ENCODE results near the gene NCSTN. TPM values are rescaled to one million over a fixed set of nuclear protein-coding genes. Genes with fewer than 3 reads are reported as not detected.

NCSTN gene
- total RNA-seq, 1 experiment from 2014 or later: 67.8 TPM

DNA sequence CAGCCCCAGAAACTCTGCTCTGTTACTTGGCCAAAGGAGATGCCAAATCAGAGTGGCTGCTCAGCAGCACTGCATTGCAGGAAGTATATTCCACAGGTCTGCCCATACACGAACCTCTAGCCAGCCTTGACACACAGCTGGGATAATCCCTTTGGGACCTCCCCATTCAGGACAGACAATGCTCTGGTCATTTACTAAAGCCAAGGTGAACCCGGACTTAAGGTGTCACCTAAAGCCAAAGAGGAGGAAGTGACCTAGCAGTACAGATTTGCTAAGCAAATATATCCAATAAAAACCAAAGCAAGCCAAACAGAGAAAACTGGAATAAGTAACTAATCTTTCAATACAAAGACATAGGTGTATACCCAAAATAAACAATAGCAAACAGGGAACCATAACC is 27.8 kb upstream of the NCSTN start:
- Histone ChIP-seq H3T11ph (ENCODE audit: low read length) (no peak overlapping the region), H3K79me2 (ENCODE audit: insufficient read depth, low read length) (no peaks in the 10 kb centered on the region), H3K9ac (ENCODE audit: extremely low read depth, insufficient read length, low read length) (no peak overlapping the region), H2AK5ac (ENCODE audit: insufficient read length, low read length) (no peak overlapping the region), H2BK120ac (ENCODE audit: low read depth, low read length, poor library complexity, severe bottlenecking) (no peak overlapping the region), H2BK12ac (ENCODE audit: insufficient read length, low read depth, low read length) (no peak overlapping the region), H4K20me1 (ENCODE audit: control insufficient read depth, insufficient read depth, insufficient read length) (no peaks in the 10 kb centered on the region), H3K79me1 (ENCODE audit: insufficient read depth, low read depth, low read length, poor library complexity, severe bottlenecking) (no peaks in the 10 kb centered on the region), H2AFZ (ENCODE audit: low read length) (no peak overlapping the region), H3K27ac (ENCODE audit: insufficient read length, low read depth, low read length) (no peak overlapping the region), H3K56ac (ENCODE audit: insufficient read length, low read depth, low read length) (no peak overlapping the region), H3K4me2 (ENCODE audit: insufficient read depth, insufficient read length, low read length) (no peak overlapping the region), H2BK5ac (ENCODE audit: insufficient read length, low read length) (no peak overlapping the region), H3K4me1 (ENCODE audit: insufficient read depth, low read length) (no peaks in the 10 kb centered on the region), H3K4ac (ENCODE audit: low read depth, low read length) (no peak overlapping the region), H3K23me2 (ENCODE audit: insufficient read length, low read depth, low read length, poor library complexity, severe bottlenecking) (no peaks in the 10 kb centered on the region), H3K23ac (ENCODE audit: insufficient read length, low read depth, low read length) (no peak overlapping the region), H4K5ac (ENCODE audit: insufficient read length, low read depth, low read length) (no peak overlapping the region), H2BK15ac (ENCODE audit: low read depth, low read length) (no peak overlapping the region), H3K9me3 (ENCODE audit: control insufficient read depth, low read depth, low read length) (no peaks in the 10 kb centered on the region), H3K14ac (ENCODE audit: insufficient read depth, low read length) (no peak overlapping the region), H3K18ac (ENCODE audit: insufficient read length, low read depth, low read length) (no peak overlapping the region), H3K27me3 (ENCODE audit: insufficient read depth, low read length) (no peaks in the 10 kb centered on the region), H4K8ac (replicated peaks; ENCODE audit: insufficient read length, low read depth, low read length) (no peak overlapping the region), H2BK20ac (ENCODE audit: low read depth, low read length, poor library complexity, severe bottlenecking) (no peak overlapping the region), H4K91ac (ENCODE audit: insufficient read length, low read depth, low read length) (no peak overlapping the region)
- Mint-ChIP-seq H3K27ac (peak overlapping the region in 1 of 3 experiments; percentile 74; a peak in 2 of 7 replicates), H3K36me3 (ENCODE audit: insufficient read depth in 1 of 3, low read depth in 3 of 3) (peaks cover 57 to 86% (median 83%) of the 10 kb centered on the region in 3 experiments), H3K9me3 (no peaks in the 10 kb centered on the region; a peak in 1 of 5 replicates), H3K27me3 (ENCODE audit: low read depth) (no peaks in the 10 kb centered on the region), H3K4me1 (no peaks in the 10 kb centered on the region), H3K4me3 (no peak overlapping the region)
- TF ChIP-seq, protein P1, sequence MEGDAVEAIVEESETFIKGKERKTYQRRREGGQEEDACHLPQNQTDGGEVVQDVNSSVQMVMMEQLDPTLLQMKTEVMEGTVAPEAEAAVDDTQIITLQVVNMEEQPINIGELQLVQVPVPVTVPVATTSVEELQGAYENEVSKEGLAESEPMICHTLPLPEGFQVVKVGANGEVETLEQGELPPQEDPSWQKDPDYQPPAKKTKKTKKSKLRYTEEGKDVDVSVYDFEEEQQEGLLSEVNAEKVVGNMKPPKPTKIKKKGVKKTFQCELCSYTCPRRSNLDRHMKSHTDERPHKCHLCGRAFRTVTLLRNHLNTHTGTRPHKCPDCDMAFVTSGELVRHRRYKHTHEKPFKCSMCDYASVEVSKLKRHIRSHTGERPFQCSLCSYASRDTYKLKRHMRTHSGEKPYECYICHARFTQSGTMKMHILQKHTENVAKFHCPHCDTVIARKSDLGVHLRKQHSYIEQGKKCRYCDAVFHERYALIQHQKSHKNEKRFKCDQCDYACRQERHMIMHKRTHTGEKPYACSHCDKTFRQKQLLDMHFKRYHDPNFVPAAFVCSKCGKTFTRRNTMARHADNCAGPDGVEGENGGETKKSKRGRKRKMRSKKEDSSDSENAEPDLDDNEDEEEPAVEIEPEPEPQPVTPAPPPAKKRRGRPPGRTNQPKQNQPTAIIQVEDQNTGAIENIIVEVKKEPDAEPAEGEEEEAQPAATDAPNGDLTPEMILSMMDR (conservative IDR thresholded peaks at IDR 0.05): no peak
- no peak for DNase-seq
- WGBS (ENCODE audit: extremely low coverage, insufficient read length, low lambda C conversion rate): no CpG with 5 or more reads among the region's 2 CpGs

Measured in H9 (cell line).